B cell (primary cell): ENCODE measurements around the gene CFAP157. TPM values are rescaled to one million over a fixed set of nuclear protein-coding genes. Genes with fewer than 3 reads are reported as not detected.

Experiments used
- ATAC-seq: fragments of 200-7000 bp; cut with Tn5 transposase; one replicate; pipeline ENCODE4 v1.10.0; 2021; ENCODE audit warnings: low read depth, mild to moderate bottlenecking, moderate number of reproducible peaks, moderate library complexity
- CTCF ChIA-PET: fragments of 350-600 bp; sonication (Branson Sonifier 250); formaldehyde crosslinking; loops from one replicate; lab custom pipeline; 2021; ENCODE audit warnings: antibody characterized with exemption, inconsistent platforms; lab: Charles Lee
- POLR2A ChIA-PET: fragments of 350-600 bp; sonication (Branson Sonifier 250); formaldehyde crosslinking; loops from one replicate; lab custom pipeline; 2021; ENCODE audit warnings: antibody characterized with exemption; lab: Charles Lee
- DNase-seq: peaks from one replicate; pipeline ENCODE4 v3.0.0; 2013
- H2AFZ ChIP-seq: 2 replicates; pipeline ENCODE4 v1.6.1; 2012; ENCODE audit warnings: mild to moderate bottlenecking, low read depth, low read length; ENCODE audit not compliant: insufficient read depth, poor library complexity, severe bottlenecking
- H3K27ac ChIP-seq, 2 donors: 1 replicate in 1 of 2; 2 replicates in 1 of 2; pipeline ENCODE4 v1.5.1; 2012 to 2013; ENCODE audit warnings: low read length in 2 of 2, mild to moderate bottlenecking in 2 of 2, moderate library complexity in 1 of 2
- H3K27me3 ChIP-seq, 4 experiments: fragments of 200-600 bp in 1 of 4; sonication (generic) in 1 of 4; replicated peaks in 1 of 4; 1 replicate in 2 of 4; 2 replicates in 2 of 4; pipeline versions ENCODE4 v1.6.1 to v1.7.0; 2013 to 2016; ENCODE audit warnings: low read length in 3 of 4, mild to moderate bottlenecking in 2 of 4, mixed read lengths in 1 of 4, moderate library complexity in 1 of 4; ENCODE audit not compliant: insufficient read depth in 4 of 4, control insufficient read depth in 3 of 4; ENCODE audit errors: control extremely low read depth in 1 of 4
- H3K36me3 ChIP-seq, 2 experiments: replicated peaks in 1 of 2; 1 replicate in 1 of 2; 2 replicates in 1 of 2; pipeline versions ENCODE4 v1.6.1 to v1.7.1; 2013; ENCODE audit warnings: low read length in 1 of 2; ENCODE audit not compliant: insufficient read depth in 2 of 2, control insufficient read depth in 1 of 2; ENCODE audit errors: control extremely low read depth in 1 of 2, extremely low read depth in 1 of 2
- H3K4me1 ChIP-seq, 2 donors: fragments of 200-600 bp in 1 of 2; sonication (generic) in 1 of 2; 1 replicate in 1 of 2; 2 replicates in 1 of 2; pipeline versions ENCODE4 v1.5.1 to v1.6.1; 2013 to 2017; ENCODE audit warnings: low read length in 2 of 2; ENCODE audit not compliant: control insufficient read depth in 2 of 2, insufficient read depth in 2 of 2
- H3K4me2 ChIP-seq: replicated peaks from 2 replicates; pipeline ENCODE3; 2012; ENCODE audit warnings: mild to moderate bottlenecking, low read depth, low read length; ENCODE audit not compliant: poor library complexity, severe bottlenecking
- H3K4me3 ChIP-seq, 5 experiments: fragments of 200-600 bp in 1 of 5; sonication (generic) in 1 of 5; 1 replicate in 3 of 5; 2 replicates in 2 of 5; pipeline versions ENCODE4 v1.5.1 to v1.7.0; 2011 to 2016; ENCODE audit warnings: low read length in 4 of 5, mild to moderate bottlenecking in 4 of 5, low read depth in 2 of 5, control low read depth in 1 of 5, moderate library complexity in 1 of 5; ENCODE audit not compliant: insufficient read depth in 1 of 5; ENCODE audit errors: control extremely low read depth in 1 of 5, extremely low read depth in 1 of 5
- H3K79me2 ChIP-seq: fragments of 200-600 bp; sonication (generic); one replicate; pipeline ENCODE4 v1.6.0; 2016; ENCODE audit warnings: low read length; ENCODE audit not compliant: control insufficient read depth, insufficient read depth
- H3K9ac ChIP-seq: fragments of 200-600 bp; sonication (generic); 2 replicates; pipeline ENCODE4 v1.6.1; 2017; ENCODE audit warnings: mild to moderate bottlenecking, low read length, moderate library complexity
- H3K9me3 ChIP-seq, 3 donors: one replicate each; pipeline versions ENCODE4 v1.6.1 to v1.7.1; 2013; ENCODE audit warnings: low read length in 2 of 3; ENCODE audit not compliant: control insufficient read depth in 2 of 3, insufficient read depth in 1 of 3; ENCODE audit errors: control extremely low read depth in 1 of 3
- H4K20me1 ChIP-seq: 2 replicates; pipeline ENCODE4 v1.6.0; 2012; ENCODE audit warnings: mild to moderate bottlenecking, low read length; ENCODE audit not compliant: insufficient read depth, control insufficient read depth, poor library complexity, severe bottlenecking
- H3K27ac Mint-ChIP-seq: one replicate; pipeline ENCODE4 v1.8.0; 2021; ENCODE audit warnings: mixed read lengths
- H3K27me3 Mint-ChIP-seq: one replicate; pipeline ENCODE4 v1.8.0; 2021; ENCODE audit warnings: mixed read lengths
- H3K4me1 Mint-ChIP-seq: one replicate; pipeline ENCODE4 v1.8.0; 2021; ENCODE audit warnings: mixed read lengths
- H3K4me3 Mint-ChIP-seq: one replicate; pipeline ENCODE4 v1.8.0; 2021; ENCODE audit warnings: mixed read lengths
- H3K9me3 Mint-ChIP-seq: one replicate; pipeline ENCODE4 v1.8.0; 2022; ENCODE audit warnings: mixed read lengths; ENCODE audit not compliant: insufficient read depth
- EZH2 ChIP-seq: IDR thresholded peaks from 2 replicates; pipeline ENCODE4 v1.6.1; 2012; ENCODE audit warnings: borderline replicate concordance, low read depth, mild to moderate bottlenecking, moderate library complexity, low read length; ENCODE audit not compliant: insufficient read depth, poor library complexity, severe bottlenecking
- WGBS: methylation state at CpG from one replicate; pipeline ENCODE4 v1.1.5; 2013; ENCODE audit warnings: missing lambda C conversion rate; ENCODE audit not compliant: insufficient coverage; 5-methylcytosine and 5-hydroxymethylcytosine counted together
- intact Hi-C: fragments of 100-400 bp; cut with micrococcal nuclease; formaldehyde crosslinking; loops from one replicate; pipeline ENCODE4 v1.10.0; 2022
- polyA plus RNA-seq: library from polyadenylated mRNA; depleted of rRNA; stranded (reverse); fragments of >200 nt; gene quantifications from 2 replicates; pipeline ENCODE4 v1.2.3, GENCODE V29; 2012
- total RNA-seq, 2 donors: library from RNA; stranded (reverse); fragments of 120-200 nt in 1 of 2; gene quantifications; 1 replicate in 1 of 2; 2 replicates in 1 of 2; pipeline versions ENCODE4 v1.2.3 to v1.2.4, GENCODE V29; 2013 to 2022
- TF ChIP-seq, protein P1 (sequence below): fragments of 200-600 bp; IDR thresholded peaks from one replicate; pipeline ENCODE4 v1.8.0; 2022; ENCODE audit warnings: antibody characterized with exemption, mild to moderate bottlenecking

Gene CFAP157
- total and polyA plus RNA-seq, 2 donors (not counting 1 experiment from before 2014, with no cell fraction given) = 0.03 TPM; not detected in 1

DNA sequence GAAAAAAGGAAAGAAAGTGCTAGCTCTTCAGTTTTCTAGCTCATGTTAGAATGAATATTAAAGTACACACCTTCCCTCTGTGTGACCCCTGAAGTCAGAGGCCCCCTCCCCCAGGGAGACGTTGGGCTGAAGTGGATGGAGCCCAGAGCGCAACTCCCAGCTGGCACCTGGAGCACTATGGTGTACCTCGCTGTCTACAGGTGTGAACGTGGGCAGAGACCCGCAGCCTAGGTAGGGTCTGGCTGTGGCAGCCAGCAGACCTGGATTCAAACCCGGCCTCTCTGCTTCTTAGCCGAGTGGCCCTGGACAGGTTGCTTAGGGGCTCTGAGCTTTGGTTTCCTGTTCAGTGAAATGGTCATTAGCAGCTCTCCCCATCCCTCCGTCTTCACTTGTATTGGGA lies 22.0 kb downstream of the CFAP157 start:
- TF ChIP-seq EZH2 = no peak
- TF ChIP-seq, protein P1, sequence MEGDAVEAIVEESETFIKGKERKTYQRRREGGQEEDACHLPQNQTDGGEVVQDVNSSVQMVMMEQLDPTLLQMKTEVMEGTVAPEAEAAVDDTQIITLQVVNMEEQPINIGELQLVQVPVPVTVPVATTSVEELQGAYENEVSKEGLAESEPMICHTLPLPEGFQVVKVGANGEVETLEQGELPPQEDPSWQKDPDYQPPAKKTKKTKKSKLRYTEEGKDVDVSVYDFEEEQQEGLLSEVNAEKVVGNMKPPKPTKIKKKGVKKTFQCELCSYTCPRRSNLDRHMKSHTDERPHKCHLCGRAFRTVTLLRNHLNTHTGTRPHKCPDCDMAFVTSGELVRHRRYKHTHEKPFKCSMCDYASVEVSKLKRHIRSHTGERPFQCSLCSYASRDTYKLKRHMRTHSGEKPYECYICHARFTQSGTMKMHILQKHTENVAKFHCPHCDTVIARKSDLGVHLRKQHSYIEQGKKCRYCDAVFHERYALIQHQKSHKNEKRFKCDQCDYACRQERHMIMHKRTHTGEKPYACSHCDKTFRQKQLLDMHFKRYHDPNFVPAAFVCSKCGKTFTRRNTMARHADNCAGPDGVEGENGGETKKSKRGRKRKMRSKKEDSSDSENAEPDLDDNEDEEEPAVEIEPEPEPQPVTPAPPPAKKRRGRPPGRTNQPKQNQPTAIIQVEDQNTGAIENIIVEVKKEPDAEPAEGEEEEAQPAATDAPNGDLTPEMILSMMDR = no peak
- Histone ChIP-seq H4K20me1 (no peaks in the 10 kb centered on the region), H3K4me3 (no peak overlapping the region), H3K36me3 (peaks cover 0 to 10% of the 10 kb centered on the region in 2 experiments), H3K9ac (no peak overlapping the region), H3K27me3 (no peaks in the 10 kb centered on the region), H3K27ac (no peak overlapping the region), H3K4me2 (no peak overlapping the region), H3K79me2 (no peaks in the 10 kb centered on the region), H3K9me3 (no peaks in the 10 kb centered on the region), H3K4me1 (no peaks in the 10 kb centered on the region), H2AFZ (no peak overlapping the region)
- intact Hi-C loops = no loop called here
- no peak overlapping the region for H3K27ac Mint-ChIP-seq
- CTCF ChIA-PET = interaction anchor here (1.1 to 1.3 kb wide), 3 partner anchors 139 to 193 kb away, joined by 3 to 7 read pairs (median 7); no protein-coding TSS in a partner anchor
- DNase-seq (no peak), ATAC-seq (no peak)
- WGBS = 89% methylated on average over 5 of the region's 8 CpGs
- POLR2A ChIA-PET = interaction anchor here (0.8 kb wide), 1 partner anchor 13 kb away, joined by 3 read pairs; the partner anchor contains the start of genes PTRH1 and TTC16
- peaks cover 3% of the 10 kb centered on the region for H3K4me1 Mint-ChIP-seq
- H3K4me3 Mint-ChIP-seq = no peak overlapping the region
- H3K27me3 Mint-ChIP-seq = no peaks in the 10 kb centered on the region
- no peaks in the 10 kb centered on the region for H3K9me3 Mint-ChIP-seq

DNA sequence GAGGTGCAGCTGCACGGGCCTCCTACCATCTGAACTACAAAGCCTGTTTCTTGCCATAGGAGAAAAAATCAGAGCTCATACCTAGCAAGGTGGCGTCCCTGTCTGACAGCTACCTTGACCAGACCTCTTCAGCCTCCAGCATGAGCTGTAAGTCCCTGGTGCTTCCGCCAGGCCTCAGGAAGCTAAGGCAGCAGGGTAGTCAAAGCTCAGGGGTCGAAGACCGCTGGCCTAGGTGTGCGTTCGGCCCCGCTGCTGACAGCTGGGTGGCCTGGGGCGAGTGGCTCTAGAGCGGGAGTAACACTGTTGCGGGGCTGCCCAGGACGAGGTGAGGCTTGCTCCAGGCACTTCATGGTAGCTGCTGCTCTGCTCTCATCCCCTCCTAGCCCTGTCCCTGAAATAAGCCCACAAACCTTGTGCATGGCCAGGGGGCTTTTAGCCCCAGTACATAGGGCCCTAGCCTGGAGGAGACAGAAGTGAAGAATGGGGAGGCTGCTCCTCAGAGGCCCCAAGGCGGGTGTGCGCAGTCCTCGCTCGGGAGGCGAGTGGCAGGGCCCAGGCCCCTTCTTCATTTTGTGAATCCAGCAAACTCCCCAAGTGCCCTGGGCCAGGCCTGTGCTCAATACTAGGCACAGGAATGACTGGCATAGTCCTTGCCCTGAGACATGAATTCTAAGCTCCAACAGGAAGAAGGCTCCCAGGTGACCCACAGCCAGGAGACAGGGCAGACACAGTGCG lies 22.9 kb downstream of the CFAP157 start:
- no peaks in the 10 kb centered on the region for H3K9me3 Mint-ChIP-seq
- no peak overlapping the region for H3K4me3 ChIP-seq
- H3K9ac ChIP-seq = no peak overlapping the region
- no peak overlapping the region for H3K4me2 ChIP-seq
- H3K27ac ChIP-seq = no peak overlapping the region
- ATAC-seq (no peak), DNase-seq (no peak)
- no peaks in the 10 kb centered on the region for H3K9me3 ChIP-seq
- TF ChIP-seq, protein P1 = no peak
- no peak for TF ChIP-seq EZH2
- H4K20me1 ChIP-seq = peaks cover 5% of the 10 kb centered on the region
- intact Hi-C loops = no loop called here
- H3K4me1 ChIP-seq = peaks cover 6 to 9% of the 10 kb centered on the region in 2 donors
- no peaks in the 10 kb centered on the region for H3K79me2 ChIP-seq
- 95% methylated on average over 17 of the region's 18 CpGs for WGBS
- no peak overlapping the region for H3K27ac Mint-ChIP-seq
- ChIA-PET POLR2A (interaction anchor here (0.5 to 0.8 kb wide), 2 partner anchors 14 to 68 kb away, joined by 3 read pairs; partner anchors contain the start of genes PTRH1 and TTC16), CTCF (interaction anchor here (1.1 to 2.0 kb wide), 4 partner anchors 140 to 226 kb away, joined by 3 to 9 read pairs (median 7); no protein-coding TSS in a partner anchor)
- peaks cover 11% of the 10 kb centered on the region for H3K4me1 Mint-ChIP-seq
- H2AFZ ChIP-seq = no peak overlapping the region
- no peak overlapping the region for H3K4me3 Mint-ChIP-seq
- no peaks in the 10 kb centered on the region for H3K27me3 ChIP-seq
- H3K27me3 Mint-ChIP-seq = no peaks in the 10 kb centered on the region
- peaks cover 0 to 10% of the 10 kb centered on the region in 2 experiments for H3K36me3 ChIP-seq
